NB4 (cell line): ENCODE measurements around the gene WDR36.
"Not testable (repeated sequence)": the region's sequence is repeated elsewhere in the genome, so short reads cannot be mapped to it uniquely, and the experiment has no call there.

Source experiments
- DNase-seq: peaks from one replicate; pipeline ENCODE4 v3.0.0; 2010; ENCODE audit warnings: low read depth
- H3K4me3 ChIP-seq: one replicate; pipeline ENCODE4 v1.5.1; 2011; ENCODE audit warnings: mild to moderate bottlenecking, low read depth, low read length, moderate library complexity
- CTCF ChIP-seq: IDR thresholded peaks from one replicate; pipeline ENCODE4 v1.5.1; 2012; ENCODE audit warnings: low read depth, low read length
- MAX ChIP-seq: IDR thresholded peaks from 2 replicates; pipeline ENCODE4 v1.6.1; 2011; ENCODE audit warnings: low read depth, low read length
- MYC ChIP-seq: IDR thresholded peaks from 2 replicates; pipeline ENCODE4 v1.6.1; 2011; ENCODE audit warnings: low read depth, low read length
- POLR2A ChIP-seq: IDR thresholded peaks from 2 replicates; pipeline ENCODE4 v1.6.1; 2011; ENCODE audit warnings: mild to moderate bottlenecking; ENCODE audit not compliant: insufficient read length; ENCODE audit errors: extremely low read depth

WDR36 gene

GRCh38 chr5:111138096-111138495, 45.9 kb downstream of the WDR36 start:
- H3K4me3 ChIP-seq = no peak overlapping the region
- DNase-seq = no peak
- TF ChIP-seq POLR2A (no peak), CTCF (no peak), MYC (no peak), MAX (no peak)

DNA sequence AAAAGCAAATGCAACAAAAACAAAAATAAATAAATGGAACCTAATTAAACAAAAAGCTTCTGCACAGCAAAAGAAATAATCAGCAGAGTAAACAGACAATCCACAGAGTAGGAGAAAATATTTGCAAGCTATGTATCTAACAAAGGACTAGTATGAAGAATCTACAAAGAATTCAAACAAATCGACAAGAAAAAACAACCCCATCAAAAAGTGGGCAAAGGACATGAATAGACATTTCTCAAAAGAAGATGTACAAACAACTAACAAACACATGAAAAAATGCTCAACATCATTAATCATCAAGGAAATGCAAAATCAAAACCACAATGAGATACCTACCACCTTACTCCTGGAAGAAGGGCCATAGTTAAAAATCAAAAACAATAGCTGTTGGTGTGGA, 49.3 kb downstream of the WDR36 start:
- not testable (repeated sequence) for H3K4me3 ChIP-seq, DNase-seq

GRCh38 chr5:111142932-111143331, 50.8 kb downstream of the WDR36 start:
- H3K4me3 ChIP-seq = no peak overlapping the region
- TF ChIP-seq MAX (no peak), CTCF (no peak), MYC (no peak), POLR2A (no peak)
- DNase-seq = no peak

GRCh38 chr5:111143910-111144309, 51.8 kb downstream of the WDR36 start:
- no peak for TF ChIP-seq MYC
- no peak for TF ChIP-seq CTCF
- no peak for TF ChIP-seq MAX
- no peak for TF ChIP-seq POLR2A
- H3K4me3 ChIP-seq = no peak overlapping the region
- peak; percentile 71 for DNase-seq

DNA sequence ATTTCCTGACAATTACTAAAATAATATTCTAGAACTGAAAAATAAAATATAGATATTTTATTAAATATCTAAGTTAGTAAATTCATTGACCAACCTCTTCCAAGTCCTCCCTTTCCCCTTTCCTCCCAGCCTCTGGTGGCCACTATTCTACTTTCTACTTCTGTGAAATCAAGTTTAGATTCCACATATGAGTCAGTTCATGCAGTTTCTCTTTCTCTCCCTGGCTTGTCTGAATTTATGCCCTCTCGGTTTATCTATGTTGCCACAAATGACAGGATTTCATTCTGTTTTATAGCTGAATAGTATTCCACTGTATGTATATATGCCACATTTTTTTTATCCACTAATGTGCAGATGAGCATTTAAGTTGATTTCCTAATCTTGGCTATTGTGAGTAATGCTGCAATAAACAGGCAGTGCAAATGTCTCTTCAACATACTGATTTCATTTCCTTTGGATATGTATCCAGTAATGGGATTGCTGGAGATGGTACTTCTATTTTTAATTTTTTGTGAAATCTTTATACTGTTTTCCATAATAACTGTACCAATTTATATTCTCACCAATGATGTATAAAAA, 52.3 kb downstream of the WDR36 start:
- DNase-seq = no peak
- TF ChIP-seq MYC (no peak), MAX (no peak), POLR2A (no peak), CTCF (no peak)
- H3K4me3 ChIP-seq = no peak overlapping the region

GRCh38 chr5:111146053-111146452, 53.9 kb downstream of the WDR36 start:
- no peak for DNase-seq
- TF ChIP-seq MAX (no peak), MYC (no peak), POLR2A (no peak), CTCF (no peak)
- no peak overlapping the region for H3K4me3 ChIP-seq
